IPS DF 6.9 (cell line): ENCODE results near the gene ANKRD23.

ENCODE experiments used
- DNase-seq: peaks from one replicate; pipeline ENCODE4 v3.0.0-alpha.2; 2013; ENCODE audit warnings: low read depth, low spot score
- H3K27ac ChIP-seq: one replicate; pipeline ENCODE4 v1.5.1; 2013; ENCODE audit warnings: low read length, control low read depth
- H3K27me3 ChIP-seq: 2 replicates; pipeline ENCODE4 v1.6.1; 2013; ENCODE audit warnings: mild to moderate bottlenecking, low read length; ENCODE audit not compliant: control insufficient read depth, insufficient read depth
- H3K36me3 ChIP-seq: 2 replicates; pipeline ENCODE4 v1.6.1; 2013; ENCODE audit warnings: low read length; ENCODE audit not compliant: control insufficient read depth, insufficient read depth
- H3K4me1 ChIP-seq: 2 replicates; pipeline ENCODE4 v1.6.1; 2013; ENCODE audit warnings: low read length; ENCODE audit not compliant: control insufficient read depth, insufficient read depth
- H3K4me3 ChIP-seq: 2 replicates; pipeline ENCODE4 v1.5.1; 2013; ENCODE audit warnings: mild to moderate bottlenecking, low read length
- H3K9me3 ChIP-seq: 2 replicates; pipeline ENCODE4 v1.6.1; 2013; ENCODE audit warnings: low read length, inconsistent platforms; ENCODE audit not compliant: control insufficient read depth, insufficient read depth
- WGBS: extraction: QIAGEN DNeasy Blood & Tissue Kit; methylation state at CpG from one replicate; pipeline ENCODE4 v1.1.7; 2013; ENCODE audit warnings: mixed read lengths, missing lambda C conversion rate; ENCODE audit not compliant: insufficient read length, insufficient coverage; 5-methylcytosine and 5-hydroxymethylcytosine counted together

ANKRD23 gene

GRCh38 chr2:96792772-96793749, 50.8 kb downstream of the ANKRD23 start:
- no CpG with 5 or more reads among the region's 17 CpGs for WGBS
- H3K27me3 ChIP-seq = no peaks in the 10 kb centered on the region
- no peak overlapping the region for H3K4me3 ChIP-seq
- no peaks in the 10 kb centered on the region for H3K9me3 ChIP-seq
- no peak overlapping the region for H3K27ac ChIP-seq
- DNase-seq = no peak
- H3K4me1 ChIP-seq = no peaks in the 10 kb centered on the region; the same call in 1 of the 2 replicates
- H3K36me3 ChIP-seq = no peaks in the 10 kb centered on the region

GRCh38 chr2:96789245-96789617, 54.6 kb downstream of the ANKRD23 start:
- no peaks in the 10 kb centered on the region for H3K36me3 ChIP-seq
- WGBS = no CpG with 5 or more reads among the region's 6 CpGs
- H3K4me1 ChIP-seq = no peaks in the 10 kb centered on the region; the same call in 1 of the 2 replicates
- no peaks in the 10 kb centered on the region for H3K27me3 ChIP-seq
- H3K27ac ChIP-seq = no peak overlapping the region
- H3K4me3 ChIP-seq = no peak overlapping the region
- no peaks in the 10 kb centered on the region for H3K9me3 ChIP-seq
- no peak for DNase-seq

GRCh38 chr2:96788442-96789244, 55.2 kb downstream of the ANKRD23 start:
- Histone ChIP-seq H3K4me1 (no peaks in the 10 kb centered on the region; the same call in 1 of the 2 replicates), H3K9me3 (no peaks in the 10 kb centered on the region), H3K27ac (no peak overlapping the region), H3K4me3 (no peak overlapping the region), H3K27me3 (no peaks in the 10 kb centered on the region), H3K36me3 (no peaks in the 10 kb centered on the region)
- DNase-seq = no peak
- no CpG with 5 or more reads among the region's 17 CpGs for WGBS
